ENCODE measurements around the gene CASR. TPM values are rescaled to one million over a fixed set of nuclear protein-coding genes. Genes with fewer than 3 reads are reported as not detected.

The CASR gene
- total RNA-seq, 1 donor from 2014 or later = not detected

DNA sequence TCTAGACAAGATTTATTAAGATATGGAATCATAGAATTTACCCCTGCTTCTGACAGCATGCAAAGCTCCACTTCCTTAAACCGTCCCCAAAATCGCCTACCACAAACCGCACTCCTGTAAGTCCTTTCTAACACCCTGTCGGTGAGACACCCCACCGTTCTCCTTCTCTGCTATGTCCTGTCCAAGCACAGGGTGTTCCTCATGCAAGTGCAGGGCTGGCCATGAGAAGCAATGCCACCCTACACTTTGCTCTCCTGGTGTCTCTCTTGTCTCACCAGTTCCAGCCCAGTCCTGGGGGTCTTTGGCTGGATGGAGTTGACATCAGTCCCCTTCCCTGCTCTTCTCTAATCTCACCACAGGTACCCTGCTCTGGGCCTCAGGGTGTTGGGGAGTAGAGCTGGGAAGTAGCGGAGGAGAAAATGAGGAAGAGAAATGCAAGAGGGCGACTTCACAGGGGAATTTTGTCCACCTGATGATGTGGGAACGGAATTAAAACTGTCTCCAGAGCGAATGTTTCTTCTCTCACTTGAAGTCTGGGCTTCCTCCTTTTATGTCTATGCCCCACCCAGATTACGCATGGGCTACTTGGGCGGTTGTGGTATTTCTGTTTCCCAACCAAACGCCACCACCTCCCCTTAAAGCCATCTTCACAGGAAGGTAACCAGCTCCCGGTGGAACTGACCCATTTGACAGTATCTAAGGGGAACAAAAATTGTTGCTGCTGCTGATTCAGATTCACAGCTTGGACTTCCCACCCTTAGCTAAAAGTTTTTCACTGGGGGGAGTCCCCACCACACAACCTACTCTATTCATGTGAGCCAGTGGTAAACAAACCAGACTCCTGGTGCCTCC is 49.9 kb downstream of the CASR start:
- DNase-seq (ENCODE audit: low spot score) = no peak

DNA sequence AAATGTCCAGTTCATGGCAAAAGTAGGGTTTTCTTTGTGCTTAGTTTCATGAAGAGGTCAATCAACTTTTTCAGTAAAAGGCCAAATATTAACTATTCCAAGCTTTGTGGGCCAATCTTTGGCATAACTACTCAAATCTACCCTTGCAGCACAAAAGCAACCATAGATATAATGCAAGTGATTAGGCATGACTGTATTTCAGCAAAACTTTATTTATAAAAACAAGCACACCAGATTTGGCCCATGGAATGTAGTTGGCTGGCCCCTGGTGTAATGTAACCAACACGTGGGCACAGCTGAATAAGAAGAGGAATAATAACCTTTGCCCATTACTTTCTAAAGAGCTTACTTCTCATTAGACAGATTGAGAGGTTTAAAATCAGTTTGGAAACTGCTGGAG is 50.6 kb downstream of the CASR start:
- no peaks in the 10 kb centered on the region for H3K4me1 Mint-ChIP-seq (ENCODE audit: unreplicated experiment)
- no peak for DNase-seq (ENCODE audit: low spot score)
- no peaks in the 10 kb centered on the region for H3K36me3 Mint-ChIP-seq (ENCODE audit: low read depth, unreplicated experiment)
- H3K9me3 Mint-ChIP-seq (ENCODE audit: unreplicated experiment) = no peaks in the 10 kb centered on the region
- TF ChIP-seq, protein P1, sequence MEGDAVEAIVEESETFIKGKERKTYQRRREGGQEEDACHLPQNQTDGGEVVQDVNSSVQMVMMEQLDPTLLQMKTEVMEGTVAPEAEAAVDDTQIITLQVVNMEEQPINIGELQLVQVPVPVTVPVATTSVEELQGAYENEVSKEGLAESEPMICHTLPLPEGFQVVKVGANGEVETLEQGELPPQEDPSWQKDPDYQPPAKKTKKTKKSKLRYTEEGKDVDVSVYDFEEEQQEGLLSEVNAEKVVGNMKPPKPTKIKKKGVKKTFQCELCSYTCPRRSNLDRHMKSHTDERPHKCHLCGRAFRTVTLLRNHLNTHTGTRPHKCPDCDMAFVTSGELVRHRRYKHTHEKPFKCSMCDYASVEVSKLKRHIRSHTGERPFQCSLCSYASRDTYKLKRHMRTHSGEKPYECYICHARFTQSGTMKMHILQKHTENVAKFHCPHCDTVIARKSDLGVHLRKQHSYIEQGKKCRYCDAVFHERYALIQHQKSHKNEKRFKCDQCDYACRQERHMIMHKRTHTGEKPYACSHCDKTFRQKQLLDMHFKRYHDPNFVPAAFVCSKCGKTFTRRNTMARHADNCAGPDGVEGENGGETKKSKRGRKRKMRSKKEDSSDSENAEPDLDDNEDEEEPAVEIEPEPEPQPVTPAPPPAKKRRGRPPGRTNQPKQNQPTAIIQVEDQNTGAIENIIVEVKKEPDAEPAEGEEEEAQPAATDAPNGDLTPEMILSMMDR (IDR thresholded peaks at IDR 0.05; ENCODE audit: unreplicated experiment) = no peak
- no peak overlapping the region for H3K4me3 Mint-ChIP-seq (ENCODE audit: unreplicated experiment)
- H3K27ac Mint-ChIP-seq (ENCODE audit: unreplicated experiment) = no peak overlapping the region
- peaks cover 1% of the 10 kb centered on the region for H3K27me3 Mint-ChIP-seq (ENCODE audit: unreplicated experiment)

More for the DNA sequence above, 49.9 kb downstream of the CASR start:
- TF ChIP-seq, protein P1 (IDR thresholded peaks at IDR 0.05; ENCODE audit: unreplicated experiment) = no peak
- Mint-ChIP-seq H3K27ac (ENCODE audit: unreplicated experiment) (no peak overlapping the region), H3K27me3 (ENCODE audit: unreplicated experiment) (peaks cover 1% of the 10 kb centered on the region), H3K9me3 (ENCODE audit: unreplicated experiment) (no peaks in the 10 kb centered on the region), H3K4me3 (ENCODE audit: unreplicated experiment) (no peak overlapping the region), H3K36me3 (ENCODE audit: low read depth, unreplicated experiment) (no peaks in the 10 kb centered on the region), H3K4me1 (ENCODE audit: unreplicated experiment) (no peaks in the 10 kb centered on the region)

DNA sequence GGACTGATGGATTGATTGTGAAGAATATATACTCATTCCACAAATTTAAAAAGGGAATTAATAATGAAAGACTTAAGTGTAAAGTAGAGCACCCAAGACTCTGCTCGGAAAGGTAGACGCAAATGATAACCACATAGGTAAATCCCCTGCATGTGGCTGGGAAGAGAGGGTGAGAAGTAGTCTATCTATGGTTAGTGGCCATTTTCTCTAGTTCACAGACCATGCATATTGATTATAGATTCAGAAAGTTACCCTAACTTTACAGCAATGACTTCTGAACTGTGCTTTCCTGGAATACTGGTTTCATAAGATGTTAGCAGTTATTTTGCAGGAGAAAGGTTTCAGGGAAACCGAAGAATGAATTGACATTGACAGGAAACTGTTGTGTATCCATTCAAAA is 51.7 kb downstream of the CASR start:
- Mint-ChIP-seq H3K36me3 (ENCODE audit: low read depth, unreplicated experiment) (no peaks in the 10 kb centered on the region), H3K9me3 (ENCODE audit: unreplicated experiment) (no peaks in the 10 kb centered on the region), H3K27ac (ENCODE audit: unreplicated experiment) (no peak overlapping the region), H3K27me3 (ENCODE audit: unreplicated experiment) (peaks cover 1% of the 10 kb centered on the region), H3K4me1 (ENCODE audit: unreplicated experiment) (no peaks in the 10 kb centered on the region), H3K4me3 (ENCODE audit: unreplicated experiment) (no peak overlapping the region)
- TF ChIP-seq, protein P1 (IDR thresholded peaks at IDR 0.05; ENCODE audit: unreplicated experiment) = no peak
- no peak for DNase-seq (ENCODE audit: low spot score)

DNA sequence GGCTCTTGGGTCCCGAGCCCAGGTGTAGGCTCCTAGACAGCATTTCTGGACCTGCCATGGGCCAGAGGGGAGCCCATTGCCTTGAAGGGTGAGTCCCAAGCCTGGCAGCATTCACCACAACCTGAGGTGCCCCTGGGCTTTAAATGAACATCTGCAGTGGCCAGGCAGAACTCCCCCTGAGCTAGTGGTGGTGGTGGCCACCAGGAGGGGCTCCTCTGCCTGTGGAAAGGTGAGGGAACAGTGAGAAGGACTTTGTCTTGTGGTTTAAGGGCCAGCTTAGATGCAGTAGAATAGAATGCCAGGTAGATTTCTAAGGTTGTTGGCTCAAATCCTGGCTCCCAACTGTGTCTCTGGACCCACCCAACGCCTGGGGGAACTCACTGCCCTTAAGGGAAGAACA is 55.6 kb downstream of the CASR start:
- no peak for DNase-seq (ENCODE audit: low spot score)
- TF ChIP-seq, protein P1 (IDR thresholded peaks at IDR 0.05; ENCODE audit: unreplicated experiment) = no peak
- Mint-ChIP-seq H3K4me3 (ENCODE audit: unreplicated experiment) (no peak overlapping the region), H3K27me3 (ENCODE audit: unreplicated experiment) (peaks cover 1% of the 10 kb centered on the region), H3K9me3 (ENCODE audit: unreplicated experiment) (no peaks in the 10 kb centered on the region), H3K36me3 (ENCODE audit: low read depth, unreplicated experiment) (no peaks in the 10 kb centered on the region), H3K4me1 (ENCODE audit: unreplicated experiment) (no peaks in the 10 kb centered on the region), H3K27ac (ENCODE audit: unreplicated experiment) (no peak overlapping the region)

DNA sequence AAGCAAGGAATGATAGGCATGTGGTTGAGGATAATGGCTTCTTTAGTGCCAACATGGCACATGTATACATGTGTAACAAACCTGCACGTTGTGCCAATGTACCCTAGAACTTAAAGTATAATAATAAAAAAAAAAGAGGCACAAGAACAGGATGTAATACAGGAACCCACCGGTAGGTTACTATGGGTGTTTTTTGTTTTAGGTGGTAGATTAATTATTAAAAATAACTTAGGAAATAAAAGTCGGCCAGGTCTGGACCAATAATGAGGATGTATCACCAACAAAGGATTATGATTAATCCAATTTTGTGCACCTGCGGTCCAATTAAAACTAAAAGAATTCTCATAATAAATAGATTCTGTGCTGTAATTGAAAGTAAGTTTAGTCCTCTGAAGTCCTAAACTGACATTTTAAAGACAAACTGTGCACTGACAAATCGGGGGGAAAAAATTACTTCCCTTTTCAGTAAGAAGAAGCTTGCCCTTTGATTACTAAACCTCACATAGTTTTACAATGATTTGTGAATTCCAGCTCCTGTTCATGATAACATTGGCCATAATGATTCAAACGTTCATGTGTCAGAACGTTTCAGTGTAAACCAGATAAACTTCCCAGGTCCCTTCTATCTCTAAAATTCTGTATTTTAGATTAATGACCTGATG is 62.2 kb downstream of the CASR start:
- no peak for DNase-seq (ENCODE audit: low spot score)
- TF ChIP-seq, protein P1 (IDR thresholded peaks at IDR 0.05; ENCODE audit: unreplicated experiment) = peak; percentile 12
- H3K9me3 Mint-ChIP-seq (ENCODE audit: unreplicated experiment) = no peaks in the 10 kb centered on the region
- H3K36me3 Mint-ChIP-seq (ENCODE audit: low read depth, unreplicated experiment) = no peaks in the 10 kb centered on the region
- no peaks in the 10 kb centered on the region for H3K27me3 Mint-ChIP-seq (ENCODE audit: unreplicated experiment)
- H3K4me1 Mint-ChIP-seq (ENCODE audit: unreplicated experiment) = peaks cover 6% of the 10 kb centered on the region
- no peak overlapping the region for H3K4me3 Mint-ChIP-seq (ENCODE audit: unreplicated experiment)
- H3K27ac Mint-ChIP-seq (ENCODE audit: unreplicated experiment) = no peak overlapping the region

Data from endothelial cell (in vitro differentiated cells).